OCI-LY3 (cell line): ENCODE results near the gene TRPV2.

Experiments used
- H2AFZ ChIP-seq: fragments of 200-600, 300-600 bp; shearing (Covaris generic); 2 replicates; pipeline ENCODE4 v1.6.0; 2014; ENCODE audit warnings: antibody characterized with exemption, low read depth, low read length
- H3K27ac ChIP-seq: fragments of 200-600, 300-600 bp; sonication (generic); 2 replicates; pipeline ENCODE4 v1.5.1; 2014; ENCODE audit warnings: mild to moderate bottlenecking, low read length, moderate library complexity, mixed read lengths
- H3K27me3 ChIP-seq: fragments of 200-600, 300-600 bp; sonication (generic); 2 replicates; pipeline ENCODE4 v1.6.1; 2014; ENCODE audit warnings: low read depth, low read length, mixed read lengths
- H3K36me3 ChIP-seq: fragments of 200-600, 300-600 bp; sonication (generic); replicated peaks from 2 replicates; pipeline ENCODE3; 2014; ENCODE audit warnings: low read depth, low read length, mixed read lengths
- H3K4me1 ChIP-seq: fragments of 300-600, 200-600 bp; sonication (generic); 2 replicates; pipeline ENCODE4 v1.6.1; 2014; ENCODE audit warnings: low read length, mixed read lengths
- H3K4me2 ChIP-seq: fragments of 200-600, 300-600 bp; sonication (generic); 2 replicates; pipeline ENCODE4 v1.6.1; 2014; ENCODE audit warnings: low read length, mixed read lengths
- H3K4me3 ChIP-seq: fragments of 300-600, 200-600 bp; sonication (generic); 2 replicates; pipeline ENCODE4 v1.5.1; 2014; ENCODE audit warnings: antibody characterized with exemption, mild to moderate bottlenecking, low read length, moderate library complexity
- H3K79me2 ChIP-seq: fragments of 300-600, 200-600 bp; shearing (Covaris generic); 2 replicates; pipeline ENCODE4 v1.6.1; 2014; ENCODE audit warnings: mild to moderate bottlenecking, low read length, mixed read lengths
- H3K9ac ChIP-seq: fragments of 300-600, 200-600 bp; shearing (Covaris generic); 2 replicates; pipeline ENCODE4 v1.6.0; 2014; ENCODE audit warnings: mild to moderate bottlenecking, low read length, moderate library complexity
- H3K9me3 ChIP-seq: fragments of 200-600, 300-600 bp; shearing (Covaris generic); 2 replicates; pipeline ENCODE4 v1.6.1; 2014; ENCODE audit warnings: low read length, mixed read lengths; ENCODE audit not compliant: insufficient read depth
- H4K20me1 ChIP-seq: fragments of 200-600, 300-600 bp; sonication (generic); 2 replicates; pipeline ENCODE4 v1.6.1; 2016; ENCODE audit warnings: low read length, mixed read lengths; ENCODE audit not compliant: insufficient read depth
- EZH2phosphoT487 ChIP-seq: fragments of 200-600 bp; shearing (Covaris generic); IDR thresholded peaks from 2 replicates; pipeline ENCODE4 v1.6.1; 2018; ENCODE audit warnings: antibody characterized with exemption, mixed run types, low read depth
- TF ChIP-seq, protein P1 (sequence below): fragments of 200-600, 300-600 bp; sonication (generic); IDR thresholded peaks from 2 replicates; pipeline ENCODE4 v1.5.1; 2014; ENCODE audit warnings: antibody characterized with exemption, low read length, low read depth

TRPV2 gene

GRCh38 chr17:16480995-16481394 lies 65.6 kb downstream of the TRPV2 start:
- Histone ChIP-seq H3K79me2 (no peaks in the 10 kb centered on the region), H3K4me2 (no peak overlapping the region), H3K4me3 (no peak overlapping the region), H3K9ac (no peak overlapping the region), H3K27me3 (no peaks in the 10 kb centered on the region), H4K20me1 (no peaks in the 10 kb centered on the region), H3K4me1 (no peaks in the 10 kb centered on the region), H3K9me3 (no peaks in the 10 kb centered on the region), H3K36me3 (no peaks in the 10 kb centered on the region), H3K27ac (no peak overlapping the region), H2AFZ (no peak overlapping the region)
- TF ChIP-seq, protein P1, sequence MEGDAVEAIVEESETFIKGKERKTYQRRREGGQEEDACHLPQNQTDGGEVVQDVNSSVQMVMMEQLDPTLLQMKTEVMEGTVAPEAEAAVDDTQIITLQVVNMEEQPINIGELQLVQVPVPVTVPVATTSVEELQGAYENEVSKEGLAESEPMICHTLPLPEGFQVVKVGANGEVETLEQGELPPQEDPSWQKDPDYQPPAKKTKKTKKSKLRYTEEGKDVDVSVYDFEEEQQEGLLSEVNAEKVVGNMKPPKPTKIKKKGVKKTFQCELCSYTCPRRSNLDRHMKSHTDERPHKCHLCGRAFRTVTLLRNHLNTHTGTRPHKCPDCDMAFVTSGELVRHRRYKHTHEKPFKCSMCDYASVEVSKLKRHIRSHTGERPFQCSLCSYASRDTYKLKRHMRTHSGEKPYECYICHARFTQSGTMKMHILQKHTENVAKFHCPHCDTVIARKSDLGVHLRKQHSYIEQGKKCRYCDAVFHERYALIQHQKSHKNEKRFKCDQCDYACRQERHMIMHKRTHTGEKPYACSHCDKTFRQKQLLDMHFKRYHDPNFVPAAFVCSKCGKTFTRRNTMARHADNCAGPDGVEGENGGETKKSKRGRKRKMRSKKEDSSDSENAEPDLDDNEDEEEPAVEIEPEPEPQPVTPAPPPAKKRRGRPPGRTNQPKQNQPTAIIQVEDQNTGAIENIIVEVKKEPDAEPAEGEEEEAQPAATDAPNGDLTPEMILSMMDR, result no peak
- no peak for TF ChIP-seq EZH2phosphoT487

DNA sequence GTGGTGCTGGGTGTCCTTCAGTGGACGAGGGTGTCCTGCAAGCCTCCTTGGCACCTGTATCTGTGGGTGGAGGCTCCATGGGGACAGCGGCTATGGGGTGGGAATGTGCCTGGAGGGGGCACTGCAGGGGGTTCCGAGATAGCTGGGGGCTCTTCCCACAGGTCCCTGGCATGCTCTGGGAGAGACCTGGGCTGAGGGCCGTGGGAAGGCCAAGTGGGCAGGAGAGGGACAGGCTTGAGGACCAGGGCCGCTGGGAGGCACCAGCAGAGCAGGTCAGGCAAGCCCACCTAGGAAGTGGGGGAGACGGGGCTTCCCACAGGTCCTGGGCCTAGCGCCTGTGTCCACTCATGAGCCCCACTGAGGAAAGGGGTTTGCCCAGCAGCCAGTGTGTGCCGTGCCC lies 66.9 kb downstream of the TRPV2 start:
- no peaks in the 10 kb centered on the region for H3K79me2 ChIP-seq

GRCh38 chr17:16483021-16483645 lies 67.8 kb downstream of the TRPV2 start:
- Histone ChIP-seq H2AFZ (no peak overlapping the region), H3K9me3 (no peaks in the 10 kb centered on the region), H3K4me2 (no peak overlapping the region), H3K4me3 (no peak overlapping the region), H3K79me2 (no peaks in the 10 kb centered on the region), H3K27me3 (no peaks in the 10 kb centered on the region), H3K27ac (no peak overlapping the region), H4K20me1 (no peaks in the 10 kb centered on the region), H3K36me3 (no peaks in the 10 kb centered on the region), H3K9ac (no peak overlapping the region), H3K4me1 (no peaks in the 10 kb centered on the region)
- TF ChIP-seq, protein P1, result no peak
- TF ChIP-seq EZH2phosphoT487, result no peak

More for the DNA sequence above, 66.9 kb downstream of the TRPV2 start:
- H3K36me3 ChIP-seq, result no peaks in the 10 kb centered on the region
- no peaks in the 10 kb centered on the region for H3K4me1 ChIP-seq
- no peak overlapping the region for H3K4me3 ChIP-seq
- no peaks in the 10 kb centered on the region for H4K20me1 ChIP-seq
- H3K27me3 ChIP-seq, result no peaks in the 10 kb centered on the region
- no peak overlapping the region for H2AFZ ChIP-seq
- TF ChIP-seq EZH2phosphoT487, result no peak
- TF ChIP-seq, protein P1, result no peak
- H3K9me3 ChIP-seq, result no peaks in the 10 kb centered on the region
- no peak overlapping the region for H3K27ac ChIP-seq
- H3K9ac ChIP-seq, result no peak overlapping the region
- H3K4me2 ChIP-seq, result no peak overlapping the region

GRCh38 chr17:16484445-16485175 lies 69.2 kb downstream of the TRPV2 start:
- no peaks in the 10 kb centered on the region for H3K27me3 ChIP-seq

More at GRCh38 chr17:16484445-16485175, 69.2 kb downstream of the TRPV2 start:
- no peak overlapping the region for H3K4me3 ChIP-seq
- no peaks in the 10 kb centered on the region for H3K9me3 ChIP-seq
- no peak overlapping the region for H3K27ac ChIP-seq
- no peaks in the 10 kb centered on the region for H3K36me3 ChIP-seq
- no peaks in the 10 kb centered on the region for H3K79me2 ChIP-seq
- TF ChIP-seq EZH2phosphoT487, result no peak
- TF ChIP-seq, protein P1, result no peak
- H2AFZ ChIP-seq, result no peak overlapping the region
- no peak overlapping the region for H3K9ac ChIP-seq
- no peaks in the 10 kb centered on the region for H3K4me1 ChIP-seq
- no peaks in the 10 kb centered on the region for H4K20me1 ChIP-seq
- H3K4me2 ChIP-seq, result no peak overlapping the region
